Activated naive CD4-positive, alpha-beta T cell treated with anti-CD3 and anti-CD28 coated beads for 36 hours (primary cell): ENCODE results near the gene CLDN11. TPM values are rescaled to one million over a fixed set of nuclear protein-coding genes. Genes with fewer than 3 reads are reported as not detected.
A peak's percentile ranks its signal among the peaks of the same experiment; 100 is the strongest.

Experiments
- CTCF ChIA-PET: fragments of 350-600 bp; sonication (Branson Sonifier 250); formaldehyde crosslinking; loops from one replicate; lab custom pipeline; 2021; ENCODE audit warnings: antibody characterized with exemption; lab: Charles Lee
- DNase-seq: peaks from one replicate; pipeline ENCODE4 v3.0.0-alpha.2; 2020
- H3K27ac Mint-ChIP-seq: one replicate; pipeline ENCODE4 v1.8.0; 2021; ENCODE audit warnings: mild to moderate bottlenecking, mixed read lengths
- H3K27me3 Mint-ChIP-seq: one replicate; pipeline ENCODE4 v1.8.0; 2021; ENCODE audit warnings: low read depth, mixed read lengths
- H3K36me3 Mint-ChIP-seq: one replicate; pipeline ENCODE4 v1.8.0; 2021; ENCODE audit warnings: low read depth, mixed read lengths
- H3K4me1 Mint-ChIP-seq: one replicate; pipeline ENCODE4 v1.8.0; 2021; ENCODE audit warnings: low read depth, mixed read lengths
- H3K4me3 Mint-ChIP-seq: one replicate; pipeline ENCODE4 v1.8.0; 2021; ENCODE audit warnings: mild to moderate bottlenecking, moderate library complexity, mixed read lengths
- H3K9me3 Mint-ChIP-seq: one replicate; pipeline ENCODE4 v1.8.0; 2021; ENCODE audit warnings: mixed read lengths
- intact Hi-C: fragments of 100-400 bp; cut with micrococcal nuclease; formaldehyde crosslinking; loops from one replicate; pipeline ENCODE4 v1.15.1; 2023
- total RNA-seq, 2 experiments: library from RNA; stranded (reverse); gene quantifications; one replicate each; pipeline ENCODE4 v1.2.3, GENCODE V29; 2021

Gene CLDN11
- total RNA-seq, 2 experiments from 2014 or later, result not detected

DNA sequence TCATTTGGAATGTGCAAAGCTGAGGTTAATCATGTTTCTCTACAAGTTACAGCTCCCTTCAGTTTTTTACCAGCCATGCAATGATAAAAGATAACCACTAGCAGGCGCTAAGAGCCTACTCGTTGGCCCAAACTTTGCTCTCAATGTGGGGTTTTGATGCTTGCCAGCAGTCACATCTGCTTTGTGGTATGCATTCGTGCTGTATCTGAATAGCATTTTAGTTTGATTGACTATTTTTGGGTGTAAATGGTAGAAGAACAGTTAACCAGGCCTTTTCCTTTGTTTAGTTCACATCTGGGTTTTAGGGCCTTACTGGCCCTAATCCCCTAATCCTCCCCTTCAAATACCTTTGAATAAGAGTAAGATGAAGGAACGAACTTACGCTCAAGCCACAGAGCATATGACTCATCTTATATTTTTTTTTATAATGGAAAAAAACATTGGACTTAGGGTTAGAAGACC is 4.4 kb upstream of the CLDN11 start:
- Mint-ChIP-seq H3K36me3 (peaks cover 3% of the 10 kb centered on the region), H3K4me3 (no peak overlapping the region), H3K9me3 (no peaks in the 10 kb centered on the region), H3K4me1 (peaks cover 6% of the 10 kb centered on the region), H3K27ac (no peak overlapping the region), H3K27me3 (peaks cover 16% of the 10 kb centered on the region)
- CTCF ChIA-PET, result interaction anchor here (0.5 to 10.1 kb wide), 46 partner anchors 11 to 1286 kb away, joined by 3 to 141 read pairs (median 4); partner anchors contain the start of gene LRRC31
- peak; percentile 59 for DNase-seq
- intact Hi-C loops, result loop anchor here (1.0 to 5.0 kb wide), 7 partner anchors 85 to 1358 kb away; partner anchors contain the start of gene GPR160

DNA sequence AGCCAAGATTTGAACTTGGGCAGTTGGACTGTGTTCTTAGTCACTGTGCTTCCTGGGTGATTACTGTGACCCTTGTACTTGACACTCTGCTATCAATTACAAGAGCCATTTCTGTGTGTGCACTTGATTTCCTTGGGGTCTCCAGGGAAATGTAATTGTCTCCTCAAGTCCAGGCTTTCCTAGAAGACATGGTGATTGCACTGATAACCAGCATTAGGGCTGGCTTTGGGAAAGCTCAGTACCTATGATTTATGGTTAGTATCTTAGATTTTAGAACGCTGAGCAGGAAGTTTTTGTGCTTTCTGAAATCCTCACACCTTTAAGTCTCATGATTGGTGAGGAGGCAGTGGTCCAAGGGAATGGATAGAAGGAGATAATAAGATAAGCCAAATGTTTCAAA is 1.6 kb upstream of the CLDN11 start:
- peaks cover 31% of the 10 kb centered on the region for H3K27me3 Mint-ChIP-seq
- intact Hi-C loops, result no loop called here
- CTCF ChIA-PET, result interaction anchor here (1.1 to 10.1 kb wide), 5 partner anchors 10 to 432 kb away, joined by 3 to 141 read pairs (median 3); no protein-coding TSS in a partner anchor

DNA sequence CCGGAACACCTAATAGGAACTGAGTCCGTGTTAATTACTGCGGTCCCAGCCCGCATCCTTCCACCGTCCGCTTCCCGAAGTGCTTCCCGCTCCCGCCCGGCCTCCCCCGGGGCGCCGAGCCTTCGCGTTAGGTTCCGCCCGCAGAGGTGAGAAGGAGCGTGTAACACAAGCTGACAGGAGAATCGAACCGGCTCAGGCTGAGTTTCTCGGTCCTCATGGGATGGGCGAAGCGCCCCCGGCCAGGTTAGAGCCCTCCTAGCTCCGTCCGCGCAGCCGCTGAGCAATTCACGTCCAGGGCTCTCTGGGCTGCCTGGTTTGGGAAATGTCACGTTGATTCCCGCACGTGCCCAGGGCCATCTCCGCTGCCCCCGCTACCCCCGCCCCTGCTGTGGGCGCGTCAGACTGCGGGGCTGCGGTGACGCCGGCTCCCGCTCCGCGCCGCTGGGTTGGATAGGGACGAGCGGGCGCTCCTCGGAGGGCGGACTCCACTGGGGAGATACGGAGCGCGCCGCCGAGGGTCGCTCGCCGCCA is 954 bp downstream of the CLDN11 start:
- H3K27ac Mint-ChIP-seq, result no peak overlapping the region
- peaks cover 9% of the 10 kb centered on the region for H3K4me1 Mint-ChIP-seq
- DNase-seq, result peak; percentile 14
- CTCF ChIA-PET, result interaction anchor here (1.1 to 10.1 kb wide), 2 partner anchors 310 to 392 kb away, joined by 4 to 141 read pairs; no protein-coding TSS in a partner anchor
- H3K9me3 Mint-ChIP-seq, result no peaks in the 10 kb centered on the region
- H3K36me3 Mint-ChIP-seq, result peaks cover 3% of the 10 kb centered on the region
- intact Hi-C loops, result no loop called here
- H3K27me3 Mint-ChIP-seq, result peaks cover 31% of the 10 kb centered on the region
- H3K4me3 Mint-ChIP-seq, result peak overlapping the region; percentile 3

More for the DNA sequence above, 1.6 kb upstream of the CLDN11 start:
- peaks cover 9% of the 10 kb centered on the region for H3K4me1 Mint-ChIP-seq
- H3K27ac Mint-ChIP-seq, result no peak overlapping the region
- peaks cover 3% of the 10 kb centered on the region for H3K36me3 Mint-ChIP-seq
- H3K9me3 Mint-ChIP-seq, result no peaks in the 10 kb centered on the region
- H3K4me3 Mint-ChIP-seq, result no peak overlapping the region
- no peak for DNase-seq

DNA sequence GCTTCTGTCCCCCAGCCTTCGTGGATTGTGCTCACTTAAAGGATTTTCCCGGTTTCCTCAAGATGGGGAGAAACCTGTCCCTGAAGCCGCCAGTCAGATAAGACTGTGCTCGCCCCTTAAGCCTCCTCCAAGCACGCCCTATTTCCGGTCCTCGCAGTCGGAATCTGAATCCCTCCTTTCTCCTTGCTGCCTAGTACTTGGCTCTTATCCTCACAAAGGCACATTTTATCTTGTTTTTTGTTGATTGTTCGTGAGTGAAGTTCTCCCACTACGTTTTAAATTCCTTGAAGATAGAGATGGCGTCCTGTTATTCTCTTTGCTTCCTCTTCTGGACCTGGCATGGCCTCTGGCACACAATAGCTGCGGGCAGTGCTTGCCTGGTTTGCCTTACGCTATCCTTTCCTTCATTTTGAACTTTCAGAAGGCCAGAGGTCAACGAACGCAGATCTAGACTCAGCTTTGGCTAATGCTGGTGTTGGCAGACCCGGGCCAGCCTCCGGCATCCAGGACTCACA is 1.7 kb downstream of the CLDN11 start:
- Mint-ChIP-seq H3K27ac (no peak overlapping the region), H3K27me3 (peaks cover 31% of the 10 kb centered on the region), H3K9me3 (no peaks in the 10 kb centered on the region), H3K36me3 (peaks cover 3% of the 10 kb centered on the region), H3K4me3 (peak overlapping the region; percentile 1), H3K4me1 (peaks cover 9% of the 10 kb centered on the region)
- intact Hi-C loops, result no loop called here
- CTCF ChIA-PET, result no interaction called here
- no peak for DNase-seq

GRCh38 chr3:170421111-170421641 is 2.5 kb downstream of the CLDN11 start:
- H3K9me3 Mint-ChIP-seq, result no peaks in the 10 kb centered on the region

DNA sequence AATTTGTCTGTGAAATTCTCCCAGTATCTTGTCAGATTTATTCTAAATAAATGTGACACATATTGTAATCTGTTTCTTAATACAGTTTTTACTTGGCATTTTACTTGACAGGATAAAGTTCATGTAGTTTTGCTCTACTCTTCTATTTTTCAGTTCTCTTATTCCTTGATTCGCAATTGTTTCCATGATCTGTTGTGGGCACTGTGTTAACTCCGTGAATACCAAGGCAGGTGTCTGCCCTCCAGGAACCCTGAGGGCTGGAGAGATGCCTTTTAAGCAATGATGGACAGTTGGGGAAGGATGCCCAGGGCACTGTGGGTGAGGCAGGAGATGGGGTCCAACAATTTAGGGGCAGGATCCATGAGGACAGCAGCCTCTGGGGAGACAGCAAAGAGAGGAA is 3.1 kb downstream of the CLDN11 start:
- Mint-ChIP-seq H3K27me3 (peaks cover 29% of the 10 kb centered on the region), H3K4me3 (no peak overlapping the region), H3K9me3 (no peaks in the 10 kb centered on the region), H3K4me1 (peaks cover 9% of the 10 kb centered on the region), H3K36me3 (peaks cover 3% of the 10 kb centered on the region), H3K27ac (no peak overlapping the region)
- intact Hi-C loops, result no loop called here
- DNase-seq, result no peak
- CTCF ChIA-PET, result interaction anchor here (1.2 kb wide), 1 partner anchor 10 kb away, joined by 5 read pairs; no protein-coding TSS in a partner anchor

More at GRCh38 chr3:170421111-170421641, 2.5 kb downstream of the CLDN11 start:
- peaks cover 9% of the 10 kb centered on the region for H3K4me1 Mint-ChIP-seq
- CTCF ChIA-PET, result no interaction called here
- intact Hi-C loops, result no loop called here
- no peak for DNase-seq
- H3K27ac Mint-ChIP-seq, result no peak overlapping the region
- peaks cover 3% of the 10 kb centered on the region for H3K36me3 Mint-ChIP-seq
- peaks cover 31% of the 10 kb centered on the region for H3K27me3 Mint-ChIP-seq
- H3K4me3 Mint-ChIP-seq, result no peak overlapping the region

DNA sequence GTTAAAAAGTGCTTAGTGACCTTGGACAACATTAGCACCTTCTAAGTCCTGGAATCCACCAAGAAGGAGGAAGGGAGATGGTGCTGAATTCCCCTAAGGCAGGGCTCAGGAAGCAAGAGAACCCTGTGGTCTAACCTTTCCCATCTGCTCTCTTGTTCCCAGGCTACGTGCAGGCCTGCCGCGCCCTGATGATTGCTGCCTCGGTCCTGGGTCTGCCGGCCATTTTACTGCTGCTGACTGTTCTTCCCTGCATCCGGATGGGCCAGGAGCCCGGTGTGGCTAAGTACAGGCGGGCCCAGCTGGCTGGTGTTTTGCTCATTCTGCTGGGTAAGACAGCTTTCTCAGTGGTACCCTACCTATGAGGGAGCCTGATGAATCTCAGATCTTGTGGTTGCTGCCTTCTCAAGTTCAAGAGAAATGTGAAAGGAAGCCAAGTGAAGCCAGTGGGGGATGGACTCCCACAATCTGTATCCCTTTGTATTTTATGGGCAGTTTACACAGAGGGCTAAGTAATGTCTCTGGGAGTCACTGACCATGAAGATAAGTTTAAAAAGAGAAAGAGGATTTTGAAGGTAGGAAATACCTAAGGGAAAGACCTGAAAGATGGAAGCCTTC is 4.4 kb downstream of the CLDN11 start:
- intact Hi-C loops, result no loop called here

GRCh38 chr3:170424879-170425278 is 6.2 kb downstream of the CLDN11 start:
- H3K36me3 Mint-ChIP-seq, result no peaks in the 10 kb centered on the region
- H3K27me3 Mint-ChIP-seq, result peaks cover 10% of the 10 kb centered on the region
- H3K4me1 Mint-ChIP-seq, result peaks cover 20% of the 10 kb centered on the region
- no peak overlapping the region for H3K27ac Mint-ChIP-seq
- intact Hi-C loops, result no loop called here
- CTCF ChIA-PET, result interaction anchor here (1.7 kb wide), 1 partner anchor 387 kb away, joined by 5 read pairs; no protein-coding TSS in a partner anchor
- no peak overlapping the region for H3K4me3 Mint-ChIP-seq
- H3K9me3 Mint-ChIP-seq, result no peaks in the 10 kb centered on the region
- DNase-seq, result no peak

More for the DNA sequence above, 4.4 kb downstream of the CLDN11 start:
- no peak for DNase-seq
- peaks cover 22% of the 10 kb centered on the region for H3K27me3 Mint-ChIP-seq
- no peak overlapping the region for H3K4me3 Mint-ChIP-seq
- no peaks in the 10 kb centered on the region for H3K9me3 Mint-ChIP-seq
- H3K27ac Mint-ChIP-seq, result no peak overlapping the region
- CTCF ChIA-PET, result interaction anchor here (0.7 to 1.2 kb wide), 3 partner anchors 8 to 389 kb away, joined by 3 to 5 read pairs (median 3); no protein-coding TSS in a partner anchor
- peaks cover 3% of the 10 kb centered on the region for H3K36me3 Mint-ChIP-seq
- peaks cover 10% of the 10 kb centered on the region for H3K4me1 Mint-ChIP-seq

- Mint-ChIP-seq H3K27ac (no peak overlapping the region), H3K4me1 (peaks cover 18% of the 10 kb centered on the region)
These were observed 7.0 kb downstream of the CLDN11 start for GRCh38 chr3:170425491-170426239.

DNA sequence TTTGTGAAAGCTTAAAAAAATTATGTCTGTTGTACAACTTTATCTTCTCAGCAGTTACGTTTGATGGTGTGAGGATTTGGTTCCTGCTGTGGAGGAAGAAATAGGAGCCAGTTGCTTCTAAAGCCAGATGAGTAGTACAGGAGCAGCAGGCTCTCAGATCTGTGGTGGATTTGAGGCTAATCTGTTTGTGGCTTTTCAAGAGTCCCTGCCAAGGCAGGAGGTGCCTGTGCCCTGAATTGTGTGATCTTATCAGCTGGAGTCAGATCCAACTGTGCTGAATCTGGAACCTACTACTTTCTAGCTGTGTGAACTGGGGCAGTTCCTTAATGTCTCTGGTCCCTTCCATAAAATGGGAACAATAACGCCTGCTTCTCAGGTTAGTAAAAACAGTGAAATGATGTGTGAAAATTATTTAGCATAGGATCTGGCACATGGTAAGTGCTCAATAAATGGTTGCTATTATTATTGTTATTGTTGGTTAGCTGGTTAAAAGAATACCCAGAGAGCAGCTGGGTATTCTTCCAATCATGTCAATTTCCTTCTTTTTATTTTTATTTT is 7.7 kb downstream of the CLDN11 start:
- no peak for DNase-seq
- no peak overlapping the region for H3K4me3 Mint-ChIP-seq
- H3K36me3 Mint-ChIP-seq, result no peaks in the 10 kb centered on the region
- peaks cover 2% of the 10 kb centered on the region for H3K27me3 Mint-ChIP-seq
- intact Hi-C loops, result no loop called here
- H3K4me1 Mint-ChIP-seq, result peaks cover 18% of the 10 kb centered on the region
- no peak overlapping the region for H3K27ac Mint-ChIP-seq
- CTCF ChIA-PET, result interaction anchor here (1.7 kb wide), 1 partner anchor 385 kb away, joined by 5 read pairs; no protein-coding TSS in a partner anchor
- H3K9me3 Mint-ChIP-seq, result no peaks in the 10 kb centered on the region

More at GRCh38 chr3:170425491-170426239, 7.0 kb downstream of the CLDN11 start:
- Mint-ChIP-seq H3K36me3 (no peaks in the 10 kb centered on the region), H3K9me3 (no peaks in the 10 kb centered on the region), H3K4me3 (no peak overlapping the region), H3K27me3 (peaks cover 4% of the 10 kb centered on the region)
- CTCF ChIA-PET, result interaction anchor here (1.7 kb wide), 1 partner anchor 386 kb away, joined by 5 read pairs; no protein-coding TSS in a partner anchor
- intact Hi-C loops, result no loop called here
- no peak for DNase-seq

GRCh38 chr3:170428095-170428494 is 9.4 kb downstream of the CLDN11 start:
- no peak overlapping the region for H3K27ac Mint-ChIP-seq
- intact Hi-C loops, result loop anchor here (2.0 kb wide), 1 partner anchor 145 kb away; no protein-coding TSS in a partner anchor
- peaks cover 18% of the 10 kb centered on the region for H3K4me1 Mint-ChIP-seq
- DNase-seq, result no peak
- H3K9me3 Mint-ChIP-seq, result no peaks in the 10 kb centered on the region
- peaks cover 2% of the 10 kb centered on the region for H3K27me3 Mint-ChIP-seq
- no peaks in the 10 kb centered on the region for H3K36me3 Mint-ChIP-seq
- no peak overlapping the region for H3K4me3 Mint-ChIP-seq
- CTCF ChIA-PET, result no interaction called here
